Stimulated activated CD4-positive, alpha-beta T cell treated with anti-CD3 and anti-CD28 coated beads, Interleukin-1b, Interleukin-23, amount 100 ng/mL, for 24 hours (primary cell): ENCODE data around the gene KIAA0586.

Experiments
- DNase-seq, 4 experiments: peaks; one replicate each; pipeline ENCODE4 v3.0.0-alpha.2; 2020; ENCODE audit warnings: low read depth in 4 of 4, low spot score in 1 of 4

KIAA0586 gene

DNA sequence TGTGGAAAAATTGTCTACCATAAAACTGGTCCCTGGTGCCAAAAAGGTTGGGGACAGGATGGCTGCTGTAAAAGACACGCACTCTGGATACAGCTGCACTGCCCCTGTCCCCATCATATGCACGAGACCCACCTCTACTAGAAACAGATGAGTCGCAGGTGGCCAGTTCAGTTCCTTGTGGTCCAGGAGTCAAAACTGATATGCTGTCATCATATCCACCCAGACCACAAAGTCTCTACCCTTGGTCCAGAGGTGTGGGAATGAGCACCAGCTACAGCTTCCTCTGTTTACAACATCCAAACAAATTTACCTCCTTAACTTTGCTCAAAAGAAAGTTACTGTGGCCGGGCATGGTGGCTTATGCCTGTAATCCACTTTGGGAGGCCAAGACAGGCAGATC is 166.5 kb downstream of the KIAA0586 start:
- no peak for DNase-seq

DNA sequence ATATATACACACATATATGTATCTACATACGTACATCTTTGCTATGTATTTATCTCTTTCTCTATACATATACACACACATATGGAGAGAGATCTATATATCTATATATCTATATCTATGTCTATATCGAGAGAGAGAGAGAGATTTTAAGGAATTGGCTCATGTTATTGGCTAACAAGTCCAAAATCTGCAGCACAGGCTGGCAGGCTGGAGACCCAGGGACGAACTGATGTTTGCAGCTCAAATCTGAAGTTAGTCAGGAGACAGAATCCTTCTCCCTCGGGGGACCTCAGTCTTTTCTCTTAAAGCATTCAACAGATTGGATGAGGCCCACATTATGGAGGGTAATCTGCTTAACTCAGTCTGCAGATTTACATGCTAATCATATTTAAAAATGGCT is 169.5 kb downstream of the KIAA0586 start:
- no peak for DNase-seq

DNA sequence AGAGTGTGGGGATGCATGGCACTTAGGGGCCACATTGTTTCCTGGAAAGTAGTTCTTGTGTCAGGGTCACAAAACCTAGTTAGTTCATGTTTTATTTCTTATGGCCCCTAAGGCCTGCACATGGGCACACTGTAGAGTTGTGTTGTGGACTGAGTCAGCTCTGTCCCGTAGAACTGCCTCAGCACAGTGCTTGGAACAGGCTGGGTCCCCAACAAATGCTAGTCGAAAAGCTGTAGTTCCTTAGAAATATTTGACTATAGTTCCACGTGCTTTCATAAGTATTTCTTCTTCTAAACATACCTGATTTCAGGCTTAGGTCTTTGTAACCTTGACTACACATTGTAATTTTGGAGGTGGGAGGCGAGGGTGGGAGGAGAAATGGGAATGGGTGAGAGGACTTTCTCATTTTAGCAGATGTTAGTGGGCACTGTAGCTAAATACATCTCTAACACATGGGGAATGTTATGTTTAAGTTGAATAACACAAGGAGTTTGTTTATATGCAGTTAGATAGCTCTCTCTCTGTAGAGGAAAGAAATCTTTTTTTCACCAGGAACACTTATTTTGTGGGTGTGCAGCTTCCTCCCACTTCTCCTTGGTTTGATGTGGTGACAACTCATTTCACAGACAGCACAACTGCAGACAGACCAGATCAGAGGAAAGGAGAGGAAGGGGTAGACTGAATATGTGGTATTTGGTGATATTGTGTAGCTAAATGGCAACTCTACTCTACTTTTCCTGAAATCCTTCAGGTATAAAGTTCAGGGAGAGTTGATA is 170.7 kb downstream of the KIAA0586 start:
- no peak for DNase-seq

DNA sequence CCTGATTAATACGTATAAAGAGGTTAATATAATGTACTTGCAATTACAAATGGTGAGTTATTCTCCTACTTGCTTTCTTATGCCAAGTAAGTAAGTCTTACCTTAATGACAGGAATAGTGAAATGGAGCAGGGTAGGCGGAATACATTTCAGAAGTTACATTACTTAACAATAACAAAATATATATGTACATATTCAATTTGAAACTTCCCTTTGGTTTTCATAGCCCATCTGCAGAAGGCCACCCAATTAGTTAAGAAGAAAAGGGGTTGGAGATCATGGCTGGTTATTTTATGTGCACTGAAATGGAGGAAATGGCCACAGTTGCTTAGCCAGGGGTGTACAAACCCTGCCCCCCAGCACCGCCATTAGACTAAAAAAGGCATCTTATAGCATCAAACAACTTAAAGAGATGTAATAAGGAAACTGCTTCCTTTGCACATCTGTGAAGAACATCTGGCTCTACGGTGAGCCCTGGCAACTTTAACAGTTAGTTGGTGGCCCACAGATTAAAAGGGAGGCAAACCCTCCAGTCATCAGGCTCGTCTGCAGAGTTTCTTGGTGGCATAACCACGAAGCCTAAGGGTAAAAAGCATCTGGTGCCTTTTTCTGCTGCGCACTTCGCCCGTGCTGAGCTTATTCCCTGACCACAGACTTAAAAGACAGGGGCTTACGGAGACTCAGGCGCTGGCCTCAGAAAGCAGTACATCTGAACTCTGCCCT is 171.4 kb downstream of the KIAA0586 start:
- DNase-seq, result no peak

DNA sequence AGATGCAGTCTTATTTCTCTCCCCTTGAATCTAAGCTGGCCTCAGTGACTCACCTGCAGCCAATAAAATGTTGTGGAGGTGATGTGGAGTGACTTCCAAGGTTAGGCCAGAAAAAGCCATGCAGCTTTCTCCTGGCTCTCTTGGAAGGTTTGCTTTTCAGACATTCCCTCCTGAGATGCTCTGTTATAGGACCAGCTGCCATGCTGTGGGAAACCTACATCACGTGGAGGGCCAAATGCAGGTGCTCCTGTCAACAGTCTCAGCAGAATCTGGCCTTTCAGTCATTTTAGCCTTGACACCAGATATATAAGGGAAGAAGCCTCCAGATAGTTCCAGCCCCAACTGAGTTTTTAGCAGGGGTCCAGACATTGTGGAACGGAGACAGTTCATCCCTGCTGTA is 172.2 kb downstream of the KIAA0586 start:
- no peak for DNase-seq
